GM12878 (cell line): ENCODE measurements around the gene PHEX.

Source experiments
- BRCA1 ChIP-seq: IDR thresholded peaks from 2 replicates; pipeline ENCODE4 v1.6.1; 2011; ENCODE audit warnings: low read depth, low read length, improper control_type of control experiment
- MEF2B ChIP-seq: fragments of 450-650 bp; IDR thresholded peaks from 2 replicates; pipeline ENCODE4 v1.6.1; 2018; ENCODE audit warnings: mild to moderate bottlenecking, moderate library complexity; ENCODE audit not compliant: partially characterized antibody, poor library complexity, severe bottlenecking
- RELA ChIP-seq: fragments of 450-650 bp; IDR thresholded peaks from 2 replicates; pipeline ENCODE4 v1.8.0; 2014; ENCODE audit warnings: borderline replicate concordance; ENCODE audit not compliant: partially characterized antibody
- SP1 ChIP-seq: IDR thresholded peaks from one replicate; pipeline ENCODE4 v1.6.1; 2011; ENCODE audit warnings: low read depth, low read length
- TAF1 ChIP-seq: IDR thresholded peaks from 2 replicates; pipeline ENCODE4 v1.6.1; 2011; ENCODE audit warnings: mild to moderate bottlenecking, low read depth, low read length, borderline replicate concordance
- TF ChIP-seq, protein P1 (sequence below): fragments of 450-650 bp; IDR thresholded peaks from 2 replicates; pipeline ENCODE4 v1.6.1; 2017; ENCODE audit warnings: mild to moderate bottlenecking, low read depth, inconsistent platforms; ENCODE audit not compliant: poor library complexity, severe bottlenecking
- TF ChIP-seq, protein P2 (sequence below): IDR thresholded peaks from 2 replicates; pipeline ENCODE4 v1.6.1; 2011; ENCODE audit warnings: low read depth, low read length, improper control_type of control experiment, borderline replicate concordance

DNA sequence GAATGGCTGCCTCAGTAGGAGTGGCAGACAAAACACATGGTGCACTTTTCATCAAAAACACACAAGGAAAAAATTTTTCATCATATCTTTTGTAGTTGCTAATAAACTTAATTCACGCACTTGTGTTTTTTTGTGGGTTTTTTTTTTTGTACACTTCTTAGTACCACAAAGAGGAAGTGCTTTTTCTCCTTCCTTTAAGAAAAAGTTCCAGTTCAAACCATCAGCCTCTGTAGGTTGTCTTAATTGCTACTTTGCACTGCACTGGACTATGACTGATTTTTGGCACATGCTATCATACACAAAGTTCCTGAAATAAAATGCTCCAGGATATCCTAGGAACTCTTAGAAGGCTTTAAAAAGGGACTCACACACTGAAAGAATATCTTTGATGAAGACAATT is at the start of gene PHEX:
- TF ChIP-seq TAF1, result no peak
- TF ChIP-seq BRCA1, result no peak
- TF ChIP-seq, protein P1, sequence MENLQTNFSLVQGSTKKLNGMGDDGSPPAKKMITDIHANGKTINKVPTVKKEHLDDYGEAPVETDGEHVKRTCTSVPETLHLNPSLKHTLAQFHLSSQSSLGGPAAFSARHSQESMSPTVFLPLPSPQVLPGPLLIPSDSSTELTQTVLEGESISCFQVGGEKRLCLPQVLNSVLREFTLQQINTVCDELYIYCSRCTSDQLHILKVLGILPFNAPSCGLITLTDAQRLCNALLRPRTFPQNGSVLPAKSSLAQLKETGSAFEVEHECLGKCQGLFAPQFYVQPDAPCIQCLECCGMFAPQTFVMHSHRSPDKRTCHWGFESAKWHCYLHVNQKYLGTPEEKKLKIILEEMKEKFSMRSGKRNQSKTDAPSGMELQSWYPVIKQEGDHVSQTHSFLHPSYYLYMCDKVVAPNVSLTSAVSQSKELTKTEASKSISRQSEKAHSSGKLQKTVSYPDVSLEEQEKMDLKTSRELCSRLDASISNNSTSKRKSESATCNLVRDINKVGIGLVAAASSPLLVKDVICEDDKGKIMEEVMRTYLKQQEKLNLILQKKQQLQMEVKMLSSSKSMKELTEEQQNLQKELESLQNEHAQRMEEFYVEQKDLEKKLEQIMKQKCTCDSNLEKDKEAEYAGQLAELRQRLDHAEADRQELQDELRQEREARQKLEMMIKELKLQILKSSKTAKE, result no peak
- TF ChIP-seq, protein P2, sequence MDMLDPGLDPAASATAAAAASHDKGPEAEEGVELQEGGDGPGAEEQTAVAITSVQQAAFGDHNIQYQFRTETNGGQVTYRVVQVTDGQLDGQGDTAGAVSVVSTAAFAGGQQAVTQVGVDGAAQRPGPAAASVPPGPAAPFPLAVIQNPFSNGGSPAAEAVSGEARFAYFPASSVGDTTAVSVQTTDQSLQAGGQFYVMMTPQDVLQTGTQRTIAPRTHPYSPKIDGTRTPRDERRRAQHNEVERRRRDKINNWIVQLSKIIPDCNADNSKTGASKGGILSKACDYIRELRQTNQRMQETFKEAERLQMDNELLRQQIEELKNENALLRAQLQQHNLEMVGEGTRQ, result no peak
- TF ChIP-seq RELA, result no peak
- no peak for TF ChIP-seq SP1
- TF ChIP-seq MEF2B, result no peak
